22Rv1 (cell line): ENCODE measurements around the gene PDPN.

Source experiments
- H3K27ac ChIP-seq: fragments of 450-650 bp; 2 replicates; pipeline ENCODE4 v1.5.1; 2017
- ZFX ChIP-seq: fragments of 450-650 bp; IDR thresholded peaks from 2 replicates; pipeline ENCODE4 v1.6.1; 2017; ENCODE audit warnings: antibody characterized with exemption, borderline replicate concordance
- TF ChIP-seq, protein P1 (sequence below): fragments of 450-650 bp; IDR thresholded peaks from 2 replicates; pipeline ENCODE4 v1.5.1; 2017; ENCODE audit warnings: mild to moderate bottlenecking

The PDPN gene

DNA sequence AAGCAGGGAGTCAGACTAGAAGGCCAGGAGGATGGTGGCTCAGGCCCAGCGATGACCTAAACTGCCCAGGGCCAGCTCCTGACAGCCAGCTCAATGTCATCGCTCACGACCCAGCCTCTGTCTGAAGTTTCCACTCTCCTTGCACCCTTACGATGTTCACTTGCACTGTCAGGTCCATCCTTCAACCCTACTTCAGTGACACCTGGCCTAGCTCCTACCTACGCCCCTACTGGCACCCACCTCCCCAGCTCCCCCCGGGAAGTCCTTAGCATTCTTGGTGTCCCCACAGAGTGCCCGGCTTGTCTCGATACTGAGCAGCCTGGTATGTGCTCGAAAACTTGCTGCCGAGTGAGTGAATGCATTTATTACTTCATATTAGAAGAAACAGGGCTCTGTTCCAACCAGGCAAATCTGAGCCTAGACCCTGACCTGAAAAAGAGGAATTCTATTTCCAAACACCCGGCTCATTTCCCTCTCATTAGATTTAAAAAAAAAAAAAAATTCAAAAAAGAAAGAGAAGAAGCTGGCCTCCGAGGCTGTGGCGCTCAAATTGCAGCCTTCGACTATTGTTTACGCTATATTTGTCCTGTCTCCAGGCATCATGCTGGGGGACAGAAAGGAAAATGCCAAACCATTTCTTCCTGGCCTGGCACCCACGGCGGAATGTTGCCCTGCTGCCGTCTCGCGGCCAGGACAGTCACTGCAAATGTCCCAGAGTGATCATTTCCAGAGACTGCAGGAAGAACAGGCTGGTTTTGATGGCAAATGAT is 40.0 kb upstream of the PDPN start:
- TF ChIP-seq, protein P1, sequence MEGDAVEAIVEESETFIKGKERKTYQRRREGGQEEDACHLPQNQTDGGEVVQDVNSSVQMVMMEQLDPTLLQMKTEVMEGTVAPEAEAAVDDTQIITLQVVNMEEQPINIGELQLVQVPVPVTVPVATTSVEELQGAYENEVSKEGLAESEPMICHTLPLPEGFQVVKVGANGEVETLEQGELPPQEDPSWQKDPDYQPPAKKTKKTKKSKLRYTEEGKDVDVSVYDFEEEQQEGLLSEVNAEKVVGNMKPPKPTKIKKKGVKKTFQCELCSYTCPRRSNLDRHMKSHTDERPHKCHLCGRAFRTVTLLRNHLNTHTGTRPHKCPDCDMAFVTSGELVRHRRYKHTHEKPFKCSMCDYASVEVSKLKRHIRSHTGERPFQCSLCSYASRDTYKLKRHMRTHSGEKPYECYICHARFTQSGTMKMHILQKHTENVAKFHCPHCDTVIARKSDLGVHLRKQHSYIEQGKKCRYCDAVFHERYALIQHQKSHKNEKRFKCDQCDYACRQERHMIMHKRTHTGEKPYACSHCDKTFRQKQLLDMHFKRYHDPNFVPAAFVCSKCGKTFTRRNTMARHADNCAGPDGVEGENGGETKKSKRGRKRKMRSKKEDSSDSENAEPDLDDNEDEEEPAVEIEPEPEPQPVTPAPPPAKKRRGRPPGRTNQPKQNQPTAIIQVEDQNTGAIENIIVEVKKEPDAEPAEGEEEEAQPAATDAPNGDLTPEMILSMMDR, result peak; percentile 71
- TF ChIP-seq ZFX, result no peak

DNA sequence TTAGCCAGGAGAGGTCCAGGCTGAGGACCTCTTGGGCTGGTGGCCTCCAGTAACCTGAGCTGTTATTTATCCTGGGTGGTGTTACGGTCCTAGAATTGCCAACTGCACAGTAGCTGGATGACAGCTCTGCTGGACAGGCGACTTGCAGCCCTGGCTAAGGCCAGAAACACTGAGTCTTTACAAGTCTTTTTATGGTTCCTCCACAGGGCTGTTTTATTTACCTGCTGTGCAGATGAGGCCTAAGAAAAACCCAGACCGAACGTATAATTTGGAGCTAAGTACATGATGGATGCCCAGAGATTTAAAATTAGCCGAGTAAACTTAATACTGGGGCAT is 39.4 kb upstream of the PDPN start:
- H3K27ac ChIP-seq, result no peak overlapping the region
- TF ChIP-seq, protein P1, result peak; percentile 33; the same call in 1 of the 2 replicates
- no peak for TF ChIP-seq ZFX

More for the DNA sequence above, 40.0 kb upstream of the PDPN start:
- H3K27ac ChIP-seq, result no peak overlapping the region

DNA sequence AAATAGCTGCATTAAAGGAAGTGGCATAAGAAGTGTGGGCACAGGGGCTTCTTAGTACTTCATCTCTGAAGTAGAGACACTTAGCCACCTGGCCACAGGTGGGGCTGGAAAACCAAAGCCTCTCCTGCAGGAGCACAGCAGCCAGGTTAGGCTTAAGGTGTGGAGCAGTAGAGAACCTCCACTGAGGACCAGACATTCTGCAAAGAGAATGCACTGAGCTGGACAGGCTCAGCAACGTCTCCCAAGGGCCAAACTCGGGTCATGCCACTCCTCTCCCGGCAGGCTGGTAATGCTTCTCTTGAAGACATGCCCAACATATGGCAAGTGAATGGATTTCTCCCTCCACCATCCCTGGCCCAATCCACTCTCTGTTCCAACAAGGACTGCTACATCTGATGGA is 36.8 kb upstream of the PDPN start:
- no peak overlapping the region for H3K27ac ChIP-seq
- TF ChIP-seq, protein P1, result no peak
- TF ChIP-seq ZFX, result no peak

DNA sequence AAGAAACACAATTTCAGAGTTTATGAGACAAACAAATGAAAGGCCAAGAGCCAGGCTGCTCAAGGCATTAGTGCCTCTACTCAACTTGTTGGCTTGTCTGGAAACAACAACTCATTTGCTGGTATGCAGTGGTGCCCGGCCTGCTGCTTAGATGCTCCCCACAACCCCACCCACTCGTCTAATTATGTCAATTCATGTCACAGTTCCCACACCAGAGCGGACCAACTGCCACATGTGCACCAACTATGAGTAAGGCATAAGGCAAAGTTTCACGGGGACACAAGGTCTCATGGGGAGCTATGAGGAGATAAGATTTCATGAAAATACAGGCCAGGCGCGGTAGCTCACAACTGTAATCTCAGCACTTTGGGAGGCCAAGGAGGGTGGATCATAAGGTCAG is 35.4 kb upstream of the PDPN start:
- TF ChIP-seq, protein P1, result no peak
- TF ChIP-seq ZFX, result no peak
- no peak overlapping the region for H3K27ac ChIP-seq

DNA sequence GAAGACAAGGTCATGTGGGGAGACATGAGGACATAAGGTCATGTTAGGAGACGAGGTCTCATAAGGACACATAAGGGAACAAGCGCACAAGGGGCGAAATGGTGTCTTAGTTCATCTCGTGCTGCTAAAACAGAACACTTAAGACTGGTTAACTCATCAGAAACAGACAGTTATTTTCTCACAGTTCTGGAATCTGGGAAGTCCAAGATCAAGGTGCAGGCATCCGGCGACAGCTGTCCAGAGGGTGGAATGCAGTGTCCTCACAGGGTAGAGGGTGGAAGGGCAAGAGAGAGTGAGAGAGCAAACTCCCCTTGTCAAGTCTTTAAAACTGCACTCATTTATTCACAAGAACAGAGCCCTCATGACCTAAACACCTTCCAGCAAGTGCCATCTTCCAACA is 34.6 kb upstream of the PDPN start:
- TF ChIP-seq, protein P1, result no peak
- TF ChIP-seq ZFX, result no peak
- no peak overlapping the region for H3K27ac ChIP-seq

DNA sequence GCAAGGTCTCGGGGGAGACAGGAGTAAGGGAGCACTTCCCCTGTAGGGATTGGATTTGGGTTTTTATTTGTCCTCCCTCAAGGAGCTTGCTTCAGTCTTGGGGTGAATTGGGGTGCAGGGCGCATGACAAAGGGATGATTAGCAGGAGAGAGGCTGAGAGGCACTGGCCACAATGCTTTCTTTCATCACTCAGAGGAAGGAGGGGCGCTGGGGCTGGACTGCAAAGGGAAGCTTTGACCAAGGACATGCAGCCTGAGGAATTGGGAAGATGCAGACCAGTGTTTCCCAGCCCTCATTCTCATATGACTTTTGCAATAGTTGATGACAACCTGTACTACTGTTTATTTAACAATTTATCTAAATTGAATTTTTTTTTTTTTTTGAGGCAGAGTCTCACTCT is 34.1 kb upstream of the PDPN start:
- no peak for TF ChIP-seq ZFX
- no peak overlapping the region for H3K27ac ChIP-seq

DNA sequence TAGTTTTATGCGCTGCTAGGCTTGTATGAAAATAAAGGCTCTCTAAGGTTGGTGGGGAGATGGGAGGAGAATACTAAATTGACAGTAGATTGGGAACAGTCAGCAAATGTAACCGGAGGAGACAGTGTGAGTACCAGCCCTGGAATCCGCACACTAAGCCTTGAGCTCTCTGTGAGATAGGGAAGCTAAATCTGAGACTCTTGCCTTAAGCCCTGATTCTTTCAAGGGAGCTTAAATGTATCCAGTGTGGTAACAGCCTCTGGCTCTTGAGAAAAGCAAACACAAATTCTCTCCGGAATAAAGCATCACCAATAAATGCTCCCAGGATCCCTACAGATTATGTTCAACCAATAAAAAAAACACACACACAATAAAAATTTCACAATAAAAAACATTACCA is 33.0 kb upstream of the PDPN start:
- no peak for TF ChIP-seq ZFX
- TF ChIP-seq, protein P1, result no peak
- no peak overlapping the region for H3K27ac ChIP-seq

DNA sequence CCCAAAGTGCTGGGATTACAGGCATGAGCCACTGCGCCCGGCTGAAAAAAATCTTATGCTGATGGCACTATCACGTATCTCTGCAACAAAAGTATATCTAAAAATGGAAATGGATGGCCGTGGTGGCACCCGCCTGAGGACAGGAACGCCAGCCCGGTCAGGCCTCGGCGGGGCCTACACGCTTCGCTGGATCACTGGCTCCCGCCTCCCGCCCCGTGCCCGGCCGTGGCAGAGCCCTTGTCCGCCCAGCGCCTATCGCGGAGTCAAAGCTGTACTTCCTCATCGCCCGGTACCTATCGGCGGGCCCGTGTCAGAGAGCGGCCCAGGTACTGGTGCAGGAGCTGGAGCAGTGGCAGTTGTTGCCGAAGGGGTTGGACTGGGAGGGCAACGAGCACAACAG is 28.8 kb upstream of the PDPN start:
- no peak for TF ChIP-seq ZFX
- TF ChIP-seq, protein P1, result no peak
- H3K27ac ChIP-seq, result no peak overlapping the region
